Left renal pelvis (tissue), 4 donors: ENCODE data around the gene VSIR. TPM values are rescaled to one million over a fixed set of nuclear protein-coding genes. Genes with fewer than 3 reads are reported as not detected.

Source experiments
- DNase-seq, 4 donors: peaks; one replicate each; pipeline ENCODE4 v3.0.0-alpha.2; 2013; ENCODE audit warnings: low read depth in 4 of 4, low spot score in 3 of 4
- polyA plus RNA-seq, 4 donors: library from polyadenylated mRNA; unstranded; fragments of 120-200 nt; gene quantifications; one replicate each; pipeline ENCODE4 v1.2.1, GENCODE V29; 2013; ENCODE audit not compliant: insufficient read length in 4 of 4

Gene VSIR
- polyA plus RNA-seq, 4 donors, result 10.3 to 59.0 (median 11.4) TPM

DNA sequence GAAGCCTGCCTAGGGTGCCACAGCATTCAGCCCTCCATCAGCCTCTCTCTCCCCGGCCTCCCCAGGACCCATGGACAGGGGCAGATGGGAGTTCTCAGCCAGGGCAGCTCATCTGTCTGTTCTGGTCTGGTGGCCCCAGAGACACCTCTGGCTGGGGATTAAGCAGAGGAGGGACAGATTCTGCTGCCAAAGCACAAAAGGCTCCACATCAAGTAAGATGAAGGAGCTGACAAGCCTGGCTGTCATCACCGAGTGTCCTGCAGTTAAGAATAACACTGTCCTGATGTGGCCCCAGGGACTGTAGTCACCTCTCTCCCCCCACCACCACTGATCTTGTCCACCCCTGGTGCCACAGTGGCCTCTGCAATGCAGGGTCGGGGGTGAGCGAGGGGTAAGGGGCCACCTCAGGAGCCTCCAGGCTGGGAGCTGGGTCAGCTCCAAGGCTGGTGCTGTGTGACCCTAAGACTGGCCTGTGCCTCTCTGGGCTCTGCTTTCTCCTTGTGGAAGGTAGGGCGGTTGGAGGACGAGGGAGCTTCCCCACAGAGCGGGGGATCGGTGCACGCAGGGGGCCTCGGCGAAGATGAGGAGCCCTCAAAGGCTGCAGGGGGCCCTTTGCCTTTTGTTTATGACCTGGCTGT, 72.5 kb downstream of the VSIR start:
- DNase-seq, result no peak

DNA sequence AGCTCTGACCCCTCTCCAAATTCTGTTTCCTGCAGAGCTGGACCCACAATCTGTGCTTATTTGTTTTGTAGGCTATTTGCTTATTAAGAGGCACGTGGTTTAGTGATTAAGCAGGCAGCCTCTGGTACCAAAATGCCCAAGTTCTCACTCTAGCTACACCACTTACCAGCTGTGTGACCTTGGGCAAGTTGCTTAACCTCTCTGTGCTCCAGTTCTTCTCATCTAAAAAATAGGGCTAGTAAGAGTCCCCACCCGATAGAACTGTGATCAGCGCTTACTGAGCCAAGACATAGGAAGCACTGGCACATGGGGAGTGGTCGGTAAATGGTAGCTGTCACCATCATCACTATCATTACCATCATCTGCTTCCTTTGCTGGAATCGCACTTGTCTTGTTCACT, 74.6 kb downstream of the VSIR start:
- DNase-seq, result no peak

DNA sequence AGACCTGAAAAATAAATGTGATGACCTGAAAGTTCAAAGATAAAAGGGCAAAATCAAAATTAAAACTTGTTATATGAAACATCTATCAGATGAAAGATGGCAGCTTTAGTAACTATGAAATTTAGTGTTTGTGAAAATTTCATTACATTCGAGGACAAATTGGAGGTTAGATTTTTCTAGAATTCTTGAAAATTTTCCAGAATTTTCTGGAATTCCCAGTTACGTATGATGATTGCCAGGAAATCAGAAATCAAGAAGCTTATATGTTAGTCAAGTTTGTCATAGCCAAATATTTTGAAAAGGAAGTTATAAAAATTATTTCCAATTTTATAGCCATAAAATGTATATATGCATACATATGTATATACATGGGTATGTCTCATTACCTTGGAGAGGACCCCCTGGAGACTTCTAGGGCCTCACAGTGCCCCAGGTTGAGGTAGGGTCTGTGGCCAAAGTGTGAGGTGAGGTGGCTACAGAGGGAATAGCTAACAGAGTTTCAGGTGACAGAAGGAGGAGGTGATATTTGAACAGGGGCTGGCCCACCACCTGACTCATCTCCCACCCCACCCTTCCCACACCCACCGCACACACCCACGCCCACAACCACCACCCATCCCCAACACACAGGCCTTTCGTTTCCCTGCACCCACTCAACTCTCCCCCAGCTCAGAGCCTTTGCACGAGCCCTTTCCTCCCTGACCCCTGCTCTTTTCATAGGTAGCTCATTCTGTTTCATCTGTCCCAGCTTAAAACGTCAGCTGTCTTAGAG, 75.2 kb downstream of the VSIR start:
- DNase-seq, result no peak

Other genes starting within 250 kb of the VSIR start
- under 1 TPM; 0.17 to 0.61 (median 0.23) TPM for gene C10orf105, start 53.7 kb downstream of the VSIR start, polyA plus RNA-seq
- gene PSAP, start 77.7 kb upstream of the VSIR start, polyA plus RNA-seq, result 100 to 1,000 TPM; 769 to 971 (median 841) TPM
- 10 to 100 TPM; 15.9 to 19.9 (median 18.7) TPM for gene CHST3, start 190.9 kb upstream of the VSIR start, polyA plus RNA-seq